OCI-LY7 (cell line): ENCODE measurements around the gene TRIM54. TPM values are rescaled to one million over a fixed set of nuclear protein-coding genes. Genes with fewer than 3 reads are reported as not detected.

Experiments
- BruUV-seq: library from RNA; stranded (reverse); fragments of 400-500 nt; replicated peaks from 2 replicates; lab custom pipeline; 2021; lab: Mats Ljungman, UMichigan
- CTCF ChIA-PET: fragments of 300-600 bp; sonication (Branson Sonifier 250); formaldehyde crosslinking; loops from one replicate; lab custom pipeline; 2022; ENCODE audit warnings: antibody characterized with exemption; ENCODE audit not compliant: unreplicated experiment; lab: Charles Lee
- POLR2A ChIA-PET: fragments of 300-600 bp; sonication (Branson Sonifier 250); formaldehyde crosslinking; loops from one replicate; lab custom pipeline; 2022; ENCODE audit warnings: antibody characterized with exemption; lab: Charles Lee
- DNase-seq: peaks from one replicate; pipeline ENCODE4 v3.0.0-alpha.2; 2015; ENCODE audit warnings: low spot score
- H2AFZ ChIP-seq: fragments of 200-600 bp; sonication (generic), shearing (Covaris generic); 2 replicates; pipeline ENCODE4 v1.6.1; 2014; ENCODE audit warnings: mild to moderate bottlenecking, antibody characterized with exemption, low read length, moderate library complexity
- H3K27ac ChIP-seq: fragments of 200-600 bp; sonication (generic); 2 replicates; pipeline ENCODE4 v1.5.1; 2014; ENCODE audit warnings: mixed run types, low read depth, mild to moderate bottlenecking, moderate library complexity, low read length, inconsistent platforms; ENCODE audit not compliant: poor library complexity, severe bottlenecking
- H3K36me3 ChIP-seq: fragments of 200-600 bp; sonication (generic); 2 replicates; pipeline ENCODE4 v1.6.1; 2014; ENCODE audit warnings: mild to moderate bottlenecking, antibody characterized with exemption, low read length, moderate library complexity, mixed read lengths; ENCODE audit not compliant: insufficient read depth
- H3K4me1 ChIP-seq: fragments of 200-600 bp; sonication (generic); 2 replicates; pipeline ENCODE4 v1.5.1; 2014; ENCODE audit warnings: mild to moderate bottlenecking, low read length; ENCODE audit not compliant: insufficient read depth, poor library complexity, severe bottlenecking
- H3K4me2 ChIP-seq: fragments of 200-600 bp; sonication (generic); 2 replicates; pipeline ENCODE4 v1.6.1; 2014; ENCODE audit warnings: mild to moderate bottlenecking, low read length
- H3K4me3 ChIP-seq: fragments of 200-600 bp; sonication (generic); 2 replicates; pipeline ENCODE4 v1.5.1; 2014; ENCODE audit warnings: mild to moderate bottlenecking, low read depth, low read length; ENCODE audit not compliant: poor library complexity, severe bottlenecking
- H3K79me2 ChIP-seq: fragments of 200-600 bp; sonication (generic); 2 replicates; pipeline ENCODE4 v1.6.1; 2016; ENCODE audit warnings: low read depth, mild to moderate bottlenecking, low read length, moderate library complexity, mixed read lengths; ENCODE audit not compliant: insufficient read depth
- H3K9me2 ChIP-seq: fragments of 200-600 bp; sonication (generic); 2 replicates; pipeline ENCODE4 v1.6.1; 2016; ENCODE audit warnings: mild to moderate bottlenecking, low read length, mixed read lengths; ENCODE audit not compliant: insufficient read depth
- H3K9me3 ChIP-seq: fragments of 200-600 bp; sonication (generic); 2 replicates; pipeline ENCODE4 v1.6.1; 2014; ENCODE audit warnings: mild to moderate bottlenecking, mixed run types, low read length, mixed read lengths
- H4K20me1 ChIP-seq: fragments of 200-600 bp; sonication (generic); 2 replicates; pipeline ENCODE4 v1.6.1; 2014; ENCODE audit warnings: mild to moderate bottlenecking, antibody characterized with exemption, low read length, moderate library complexity, mixed read lengths; ENCODE audit not compliant: insufficient read depth
- EZH2phosphoT487 ChIP-seq: fragments of 200-600 bp; sonication (generic); IDR thresholded peaks from 2 replicates; pipeline ENCODE4 v1.6.1; 2018; ENCODE audit warnings: low read depth, borderline replicate concordance, mild to moderate bottlenecking, mixed run types, antibody characterized with exemption, low read length, moderate library complexity, mixed read lengths
- intact Hi-C: fragments of 100-400 bp; cut with micrococcal nuclease; formaldehyde crosslinking; loops from one replicate; pipeline ENCODE4 v1.10.0; 2022; ENCODE audit not compliant: unreplicated experiment
- total RNA-seq, 2 experiments: library from RNA; depleted of rRNA in 1 of 2; stranded (reverse); fragments of >200 nt in 1 of 2; shearing (Covaris generic) in 1 of 2; gene quantifications; 2 replicates each; pipeline ENCODE4 v1.2.3, GENCODE V29; 2014 to 2022
- TF ChIP-seq, protein P1 (sequence below): fragments of 200-600 bp; sonication (generic); conservative IDR thresholded peaks from 2 replicates; pipeline ENCODE4 v1.5.1; 2014; ENCODE audit warnings: mild to moderate bottlenecking, antibody characterized with exemption, low read length, moderate library complexity, mixed read lengths

The TRIM54 gene
- total RNA-seq, 2 experiments from 2014 or later: 6.4 to 18.8 TPM

DNA sequence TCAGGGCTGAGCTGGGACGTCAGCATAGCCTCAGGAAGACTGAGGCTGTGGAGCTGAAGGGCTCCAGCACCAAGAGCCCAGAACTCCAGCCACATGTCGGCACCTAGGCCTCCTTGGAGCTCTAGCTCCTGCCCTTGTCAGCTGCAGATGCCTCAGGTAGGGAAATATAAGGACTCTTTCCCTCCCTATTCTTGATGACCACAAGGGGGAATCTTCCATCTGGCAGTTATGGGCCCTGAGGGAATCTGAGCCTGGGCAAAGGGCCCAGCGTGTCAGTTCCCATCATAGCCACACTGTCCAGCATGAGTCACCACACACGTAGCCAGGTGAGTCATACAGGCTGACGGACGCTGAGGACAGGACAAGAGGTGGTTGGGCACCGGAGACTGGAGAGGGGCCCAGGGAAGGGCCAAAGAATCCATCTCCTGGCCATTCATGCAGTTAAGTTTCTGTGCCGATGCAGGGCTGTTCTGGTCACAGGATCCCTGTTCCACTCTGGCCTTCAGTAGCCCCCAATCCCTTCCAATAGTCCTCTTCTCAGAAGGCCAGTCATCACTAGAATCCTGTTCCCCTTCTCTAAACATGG lies 38.8 kb downstream of the TRIM54 start:
- H3K36me3 ChIP-seq: peaks cover 8% of the 10 kb centered on the region; the same call in 1 of the 2 replicates
- TF ChIP-seq, protein P1, sequence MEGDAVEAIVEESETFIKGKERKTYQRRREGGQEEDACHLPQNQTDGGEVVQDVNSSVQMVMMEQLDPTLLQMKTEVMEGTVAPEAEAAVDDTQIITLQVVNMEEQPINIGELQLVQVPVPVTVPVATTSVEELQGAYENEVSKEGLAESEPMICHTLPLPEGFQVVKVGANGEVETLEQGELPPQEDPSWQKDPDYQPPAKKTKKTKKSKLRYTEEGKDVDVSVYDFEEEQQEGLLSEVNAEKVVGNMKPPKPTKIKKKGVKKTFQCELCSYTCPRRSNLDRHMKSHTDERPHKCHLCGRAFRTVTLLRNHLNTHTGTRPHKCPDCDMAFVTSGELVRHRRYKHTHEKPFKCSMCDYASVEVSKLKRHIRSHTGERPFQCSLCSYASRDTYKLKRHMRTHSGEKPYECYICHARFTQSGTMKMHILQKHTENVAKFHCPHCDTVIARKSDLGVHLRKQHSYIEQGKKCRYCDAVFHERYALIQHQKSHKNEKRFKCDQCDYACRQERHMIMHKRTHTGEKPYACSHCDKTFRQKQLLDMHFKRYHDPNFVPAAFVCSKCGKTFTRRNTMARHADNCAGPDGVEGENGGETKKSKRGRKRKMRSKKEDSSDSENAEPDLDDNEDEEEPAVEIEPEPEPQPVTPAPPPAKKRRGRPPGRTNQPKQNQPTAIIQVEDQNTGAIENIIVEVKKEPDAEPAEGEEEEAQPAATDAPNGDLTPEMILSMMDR: no peak
- no peak for TF ChIP-seq EZH2phosphoT487
- H3K27ac ChIP-seq: no peak overlapping the region
- no peaks in the 10 kb centered on the region for H4K20me1 ChIP-seq
- ChIA-PET POLR2A (no interaction called here), CTCF (interaction anchor here (0.6 to 1.5 kb wide), 2 partner anchors 18 to 310 kb away, joined by 3 read pairs; no protein-coding TSS in a partner anchor)
- H3K4me2 ChIP-seq: peak overlapping the region; percentile 91
- no peak for DNase-seq
- intact Hi-C loops: loop anchor here (5.0 kb wide), 1 partner anchor 36 kb away; the partner anchor contains the start of gene GTF3C2
- H3K9me3 ChIP-seq: no peaks in the 10 kb centered on the region
- H2AFZ ChIP-seq: no peak overlapping the region
- H3K4me3 ChIP-seq: peak overlapping the region; percentile 84
- peaks cover 24% of the 10 kb centered on the region; the same call in 1 of the 2 replicates for H3K79me2 ChIP-seq
- no peaks in the 10 kb centered on the region for H3K9me2 ChIP-seq
- H3K4me1 ChIP-seq: peaks cover 16% of the 10 kb centered on the region
- no TSS peak for BruUV-seq

DNA sequence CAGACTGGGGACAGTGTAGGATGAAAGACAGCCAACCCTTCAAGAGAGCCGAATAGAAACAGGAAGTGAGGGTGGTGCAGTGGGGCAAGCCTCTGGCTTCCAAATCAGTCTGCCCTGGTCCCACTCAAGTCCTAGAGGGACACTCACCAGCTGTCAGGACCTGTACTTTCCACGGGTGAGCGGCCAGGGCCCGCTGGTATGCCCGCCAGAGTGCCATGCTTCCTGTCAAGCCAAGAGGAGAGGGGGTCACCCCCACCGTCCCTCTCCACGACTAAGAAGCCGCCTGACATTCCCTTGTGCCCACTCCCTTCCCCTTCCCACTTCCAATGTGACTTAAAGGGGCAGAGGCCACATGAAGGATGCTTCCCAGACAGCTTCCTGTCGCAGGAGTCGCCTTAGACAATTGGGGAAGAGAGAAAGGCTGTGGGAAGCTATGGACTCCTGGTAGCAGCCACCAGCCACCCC lies 40.1 kb downstream of the TRIM54 start:
- DNase-seq: peak; percentile 48
- H2AFZ ChIP-seq: peak overlapping the region; percentile 77; the same call in 1 of the 2 replicates

More for the DNA sequence above, 40.1 kb downstream of the TRIM54 start:
- Histone ChIP-seq H3K36me3 (peaks cover 20% of the 10 kb centered on the region), H3K9me3 (no peaks in the 10 kb centered on the region), H3K4me1 (peaks cover 16% of the 10 kb centered on the region), H3K79me2 (peaks cover 24% of the 10 kb centered on the region; the same call in 1 of the 2 replicates), H3K27ac (peak overlapping the region; percentile 58), H3K9me2 (no peaks in the 10 kb centered on the region), H4K20me1 (no peaks in the 10 kb centered on the region), H3K4me2 (peak overlapping the region; percentile 91), H3K4me3 (peak overlapping the region; percentile 84)
- intact Hi-C loops: loop anchor here (2.0 to 5.0 kb wide), 2 partner anchors 35 to 48 kb away; partner anchors contain the start of genes EIF2B4, GTF3C2 and SNX17
- ChIA-PET CTCF (interaction anchor here (0.6 to 1.2 kb wide), 2 partner anchors 30 to 170 kb away, joined by 4 to 5 read pairs; no protein-coding TSS in a partner anchor), POLR2A (interaction anchor here (0.6 to 1.3 kb wide), 3 partner anchors 15 to 104 kb away, joined by 3 read pairs; no protein-coding TSS in a partner anchor)
- BruUV-seq: TSS peak; percentile 64
- TF ChIP-seq, protein P1: no peak
- no peak for TF ChIP-seq EZH2phosphoT487
